Vagina (tissue), 2 donors: ENCODE results near the gene MAPK12. TPM values are rescaled to one million over a fixed set of nuclear protein-coding genes. Genes with fewer than 3 reads are reported as not detected.
A peak's percentile ranks its signal among the peaks of the same experiment; 100 is the strongest.

Experiments used
- DNase-seq, 2 donors: peaks; one replicate each; pipeline ENCODE4 v3.0.0-alpha.2; 2017; ENCODE audit errors: extremely low spot score in 2 of 2
- H3K27ac ChIP-seq: fragments of 200-600 bp; sonication (generic); one replicate; pipeline ENCODE4 v1.5.1; 2019
- H3K27me3 ChIP-seq: fragments of 200-600 bp; sonication (generic); one replicate; pipeline ENCODE4 v1.5.1; 2019
- H3K36me3 ChIP-seq, 2 donors: fragments of 200-600 bp; sonication (generic); one replicate each; pipeline ENCODE4 v1.5.1; 2017 to 2019
- H3K4me1 ChIP-seq: fragments of 200-600 bp; sonication (generic); one replicate; pipeline ENCODE4 v1.5.1; 2019
- H3K4me3 ChIP-seq, 2 donors: fragments of 200-600 bp; sonication (generic); 1 replicate in 1 of 2; 2 replicates in 1 of 2; pipeline ENCODE4 v1.5.1; 2016 to 2019
- H3K9me3 ChIP-seq: fragments of 200-600 bp; sonication (generic); one replicate; pipeline ENCODE4 v1.5.1; 2019
- POLR2A ChIP-seq, 2 donors: fragments of 450-650 bp; IDR thresholded peaks; one replicate each; pipeline ENCODE4 v1.6.1; 2017; ENCODE audit warnings: antibody characterized with exemption in 2 of 2, mild to moderate bottlenecking in 2 of 2, moderate library complexity in 2 of 2
- POLR2AphosphoS5 ChIP-seq, 2 donors: sonication (generic); formaldehyde crosslinking; IDR thresholded peaks; one replicate each; pipeline ENCODE4 v1.9.0; 2017; ENCODE audit warnings: antibody characterized with exemption in 2 of 2, mild to moderate bottlenecking in 2 of 2, low read depth in 1 of 2; ENCODE audit not compliant: insufficient read depth in 1 of 2
- intact Hi-C: fragments of 100-400 bp; cut with DNase I; formaldehyde crosslinking; loops from one replicate; pipeline ENCODE4 v1.15.1; 2023
- total RNA-seq: library from RNA; depleted of rRNA; stranded (reverse); fragments of >200 nt; gene quantifications from one replicate; pipeline ENCODE4 v1.2.3, GENCODE V29; 2016
- TF ChIP-seq, protein P1 (sequence below), 3 experiments: fragments of 450-650 bp in 2 of 3; fragments of 200-600 bp in 1 of 3; sonication (generic) in 1 of 3; IDR thresholded peaks; one replicate each; pipeline ENCODE4 v1.5.1; 2017 to 2019; ENCODE audit warnings: antibody characterized with exemption in 3 of 3, mild to moderate bottlenecking in 2 of 3, moderate library complexity in 2 of 3

The MAPK12 gene
- total RNA-seq, 1 donor from 2014 or later = 15.0 TPM

GRCh38 chr22:50260434-50260800 is 1.1 kb downstream of the MAPK12 start:
- Histone ChIP-seq H3K4me1 (peaks cover 23% of the 10 kb centered on the region), H3K36me3 (no peaks in the 10 kb centered on the region), H3K27me3 (no peaks in the 10 kb centered on the region), H3K4me3 (peak overlapping the region; percentile 49 to 70), H3K9me3 (no peaks in the 10 kb centered on the region), H3K27ac (peak overlapping the region; percentile 44)
- DNase-seq = no peak
- intact Hi-C loops = loop anchor here (10.0 kb wide), 1 partner anchor 264 kb away; the partner anchor contains the start of gene SCO2
- TF ChIP-seq, protein P1, sequence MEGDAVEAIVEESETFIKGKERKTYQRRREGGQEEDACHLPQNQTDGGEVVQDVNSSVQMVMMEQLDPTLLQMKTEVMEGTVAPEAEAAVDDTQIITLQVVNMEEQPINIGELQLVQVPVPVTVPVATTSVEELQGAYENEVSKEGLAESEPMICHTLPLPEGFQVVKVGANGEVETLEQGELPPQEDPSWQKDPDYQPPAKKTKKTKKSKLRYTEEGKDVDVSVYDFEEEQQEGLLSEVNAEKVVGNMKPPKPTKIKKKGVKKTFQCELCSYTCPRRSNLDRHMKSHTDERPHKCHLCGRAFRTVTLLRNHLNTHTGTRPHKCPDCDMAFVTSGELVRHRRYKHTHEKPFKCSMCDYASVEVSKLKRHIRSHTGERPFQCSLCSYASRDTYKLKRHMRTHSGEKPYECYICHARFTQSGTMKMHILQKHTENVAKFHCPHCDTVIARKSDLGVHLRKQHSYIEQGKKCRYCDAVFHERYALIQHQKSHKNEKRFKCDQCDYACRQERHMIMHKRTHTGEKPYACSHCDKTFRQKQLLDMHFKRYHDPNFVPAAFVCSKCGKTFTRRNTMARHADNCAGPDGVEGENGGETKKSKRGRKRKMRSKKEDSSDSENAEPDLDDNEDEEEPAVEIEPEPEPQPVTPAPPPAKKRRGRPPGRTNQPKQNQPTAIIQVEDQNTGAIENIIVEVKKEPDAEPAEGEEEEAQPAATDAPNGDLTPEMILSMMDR (IDR thresholded peaks at IDR 0.05) = no peak
- TF ChIP-seq POLR2AphosphoS5 (IDR thresholded peaks at IDR 0.05; ENCODE audit: insufficient read depth in 1 of 2, low read depth in 1 of 2) (no peak), POLR2A (IDR thresholded peaks at IDR 0.05) (no peak)

GRCh38 chr22:50259302-50259701 is 2.2 kb downstream of the MAPK12 start:
- peaks cover 23% of the 10 kb centered on the region for H3K4me1 ChIP-seq
- TF ChIP-seq POLR2AphosphoS5 (IDR thresholded peaks at IDR 0.05; ENCODE audit: insufficient read depth in 1 of 2, low read depth in 1 of 2) (no peak), POLR2A (IDR thresholded peaks at IDR 0.05) (no peak)
- TF ChIP-seq, protein P1 (IDR thresholded peaks at IDR 0.05) = no peak
- no peak overlapping the region for H3K4me3 ChIP-seq
- no peaks in the 10 kb centered on the region for H3K9me3 ChIP-seq
- intact Hi-C loops = no loop called here
- H3K27me3 ChIP-seq = no peaks in the 10 kb centered on the region
- no peaks in the 10 kb centered on the region for H3K36me3 ChIP-seq
- DNase-seq = no peak
- H3K27ac ChIP-seq = no peak overlapping the region

DNA sequence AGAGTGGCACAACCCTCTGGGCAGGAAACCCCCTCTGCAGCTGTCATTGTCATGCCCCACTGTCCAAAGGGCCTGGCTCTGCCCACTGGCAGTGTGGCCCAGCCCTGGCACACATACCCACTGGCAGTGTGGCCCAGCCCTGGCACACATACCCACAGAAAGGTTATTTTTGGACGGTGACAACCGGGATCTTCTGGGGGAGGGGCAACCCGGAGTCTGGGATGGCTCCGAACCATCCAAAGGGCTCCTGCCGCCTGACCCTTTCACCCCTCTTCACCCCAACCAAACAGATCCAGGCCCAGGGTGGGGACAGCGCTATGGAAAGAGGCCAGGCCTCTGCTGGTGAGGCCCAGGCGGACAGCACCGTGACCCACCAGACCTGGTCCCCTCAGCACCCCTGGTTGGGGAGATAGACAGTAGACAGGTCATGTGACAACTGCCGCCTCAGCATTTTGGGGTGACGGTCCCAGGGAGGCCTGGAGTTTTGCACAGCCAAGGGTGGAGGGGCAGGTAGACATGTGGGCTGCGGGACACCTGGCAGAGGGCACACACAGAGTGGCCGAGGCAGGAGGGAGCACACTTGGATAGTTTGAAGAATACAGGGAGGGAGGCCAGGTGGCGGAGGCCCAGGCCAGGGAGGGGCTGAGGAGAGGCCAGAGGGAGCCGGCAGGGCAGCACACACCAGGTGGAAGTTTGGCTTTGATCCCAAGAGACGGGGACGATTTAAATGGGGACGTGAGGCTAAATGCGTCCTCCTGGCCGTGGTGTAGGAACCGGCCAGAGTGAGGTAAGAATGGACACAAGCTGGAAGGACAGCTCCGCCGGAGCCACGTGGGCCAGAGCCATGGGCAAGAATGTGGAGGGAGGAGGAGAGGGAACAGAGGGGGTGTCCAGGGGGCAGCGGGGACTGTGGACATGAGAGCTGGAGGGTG is 2.9 kb downstream of the MAPK12 start:
- Histone ChIP-seq H3K4me3 (no peak overlapping the region), H3K27me3 (no peaks in the 10 kb centered on the region), H3K9me3 (no peaks in the 10 kb centered on the region), H3K4me1 (peaks cover 23% of the 10 kb centered on the region), H3K27ac (no peak overlapping the region), H3K36me3 (no peaks in the 10 kb centered on the region)
- no peak for TF ChIP-seq POLR2A (IDR thresholded peaks at IDR 0.05)
- TF ChIP-seq, protein P1 (IDR thresholded peaks at IDR 0.05) = no peak
- no peak for DNase-seq
- intact Hi-C loops = no loop called here

- DNase-seq = no peak
- Histone ChIP-seq H3K9me3 (no peaks in the 10 kb centered on the region), H3K27ac (no peak overlapping the region), H3K27me3 (no peaks in the 10 kb centered on the region), H3K4me1 (peaks cover 21% of the 10 kb centered on the region), H3K36me3 (no peaks in the 10 kb centered on the region), H3K4me3 (no peak overlapping the region)
- TF ChIP-seq POLR2A (IDR thresholded peaks at IDR 0.05) = no peak
- TF ChIP-seq, protein P1 (IDR thresholded peaks at IDR 0.05) = no peak
- TF ChIP-seq POLR2AphosphoS5 (IDR thresholded peaks at IDR 0.05; ENCODE audit: insufficient read depth in 1 of 2, low read depth in 1 of 2) = no peak
- intact Hi-C loops = no loop called here
These were observed 3.8 kb downstream of the MAPK12 start for GRCh38 chr22:50257451-50258360.
